Measurements from ENCODE around the gene NDFIP1. TPM values are rescaled to one million over a fixed set of nuclear protein-coding genes. Genes with fewer than 3 reads are reported as not detected.

Gene NDFIP1
- total RNA-seq, 1 experiment from 2014 or later: 26.6 TPM

DNA sequence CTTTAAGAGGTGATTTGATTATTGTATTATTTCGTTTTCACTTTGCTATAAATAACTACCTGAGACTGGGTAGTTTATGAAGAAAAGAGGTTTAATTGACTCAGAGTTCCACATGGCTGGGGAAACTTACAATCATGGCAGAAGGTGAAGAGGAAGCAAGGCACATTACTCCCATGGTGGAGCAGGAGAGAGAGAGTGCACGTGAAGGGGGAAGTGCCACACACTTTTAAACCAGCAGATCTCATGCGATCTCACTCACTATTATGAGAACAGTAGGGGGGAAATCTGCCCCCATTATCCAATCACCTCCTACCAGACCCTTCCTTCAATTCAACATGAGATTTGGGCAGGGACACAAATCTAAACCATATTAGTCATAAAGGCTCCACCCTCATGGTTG is 36.1 kb upstream of the NDFIP1 start:
- Histone ChIP-seq H3K27ac (ENCODE audit: insufficient read length, low read depth, low read length) (no peak overlapping the region), H2BK20ac (ENCODE audit: low read depth, low read length, poor library complexity, severe bottlenecking) (no peak overlapping the region), H3K9ac (ENCODE audit: extremely low read depth, insufficient read length, low read length) (no peak overlapping the region), H3K4ac (ENCODE audit: low read depth, low read length) (no peak overlapping the region), H3K4me2 (ENCODE audit: insufficient read depth, insufficient read length, low read length) (no peak overlapping the region), H4K5ac (ENCODE audit: insufficient read length, low read depth, low read length) (no peak overlapping the region), H4K91ac (ENCODE audit: insufficient read length, low read depth, low read length) (no peak overlapping the region), H3K56ac (ENCODE audit: insufficient read length, low read depth, low read length) (no peak overlapping the region), H3K4me1 (ENCODE audit: insufficient read depth, low read length) (no peaks in the 10 kb centered on the region), H3K23ac (ENCODE audit: insufficient read length, low read depth, low read length) (no peak overlapping the region), H2AFZ (ENCODE audit: low read length) (no peak overlapping the region), H2BK12ac (ENCODE audit: insufficient read length, low read depth, low read length) (no peak overlapping the region), H4K8ac (replicated peaks; ENCODE audit: insufficient read length, low read depth, low read length) (no peak overlapping the region), H3K18ac (ENCODE audit: insufficient read length, low read depth, low read length) (no peak overlapping the region), H2BK15ac (ENCODE audit: low read depth, low read length) (no peak overlapping the region), H3K14ac (ENCODE audit: insufficient read depth, low read length) (no peak overlapping the region), H3K79me1 (ENCODE audit: insufficient read depth, low read depth, low read length, poor library complexity, severe bottlenecking) (no peaks in the 10 kb centered on the region), H2BK120ac (ENCODE audit: low read depth, low read length, poor library complexity, severe bottlenecking) (no peak overlapping the region), H3K79me2 (ENCODE audit: insufficient read depth, low read length) (no peaks in the 10 kb centered on the region), H2AK5ac (ENCODE audit: insufficient read length, low read length) (no peak overlapping the region), H3K23me2 (ENCODE audit: insufficient read length, low read depth, low read length, poor library complexity, severe bottlenecking) (no peaks in the 10 kb centered on the region), H3K27me3 (ENCODE audit: insufficient read depth, low read length) (no peaks in the 10 kb centered on the region), H4K20me1 (ENCODE audit: control insufficient read depth, insufficient read depth, insufficient read length) (no peaks in the 10 kb centered on the region), H3K9me3 (ENCODE audit: control insufficient read depth, low read depth, low read length) (no peaks in the 10 kb centered on the region), H3T11ph (ENCODE audit: low read length) (no peak overlapping the region), H2BK5ac (ENCODE audit: insufficient read length, low read length) (no peak overlapping the region)
- no CpG with 5 or more reads among the region's 3 CpGs for WGBS (ENCODE audit: extremely low coverage, insufficient read length, low lambda C conversion rate)
- Mint-ChIP-seq H3K4me1 (peaks cover 2 to 4% of the 10 kb centered on the region in 2 experiments; a peak in 3 of 4 replicates), H3K9me3 (peaks cover 4 to 8% of the 10 kb centered on the region in 2 experiments), H3K4me3 (no peak overlapping the region), H3K36me3 (ENCODE audit: insufficient read depth in 1 of 3, low read depth in 3 of 3) (peaks cover 4% of the 10 kb centered on the region in 3 experiments; a peak in 6 of 7 replicates), H3K27ac (no peak overlapping the region), H3K27me3 (ENCODE audit: low read depth) (peaks cover 8% of the 10 kb centered on the region)
- TF ChIP-seq, protein P1, sequence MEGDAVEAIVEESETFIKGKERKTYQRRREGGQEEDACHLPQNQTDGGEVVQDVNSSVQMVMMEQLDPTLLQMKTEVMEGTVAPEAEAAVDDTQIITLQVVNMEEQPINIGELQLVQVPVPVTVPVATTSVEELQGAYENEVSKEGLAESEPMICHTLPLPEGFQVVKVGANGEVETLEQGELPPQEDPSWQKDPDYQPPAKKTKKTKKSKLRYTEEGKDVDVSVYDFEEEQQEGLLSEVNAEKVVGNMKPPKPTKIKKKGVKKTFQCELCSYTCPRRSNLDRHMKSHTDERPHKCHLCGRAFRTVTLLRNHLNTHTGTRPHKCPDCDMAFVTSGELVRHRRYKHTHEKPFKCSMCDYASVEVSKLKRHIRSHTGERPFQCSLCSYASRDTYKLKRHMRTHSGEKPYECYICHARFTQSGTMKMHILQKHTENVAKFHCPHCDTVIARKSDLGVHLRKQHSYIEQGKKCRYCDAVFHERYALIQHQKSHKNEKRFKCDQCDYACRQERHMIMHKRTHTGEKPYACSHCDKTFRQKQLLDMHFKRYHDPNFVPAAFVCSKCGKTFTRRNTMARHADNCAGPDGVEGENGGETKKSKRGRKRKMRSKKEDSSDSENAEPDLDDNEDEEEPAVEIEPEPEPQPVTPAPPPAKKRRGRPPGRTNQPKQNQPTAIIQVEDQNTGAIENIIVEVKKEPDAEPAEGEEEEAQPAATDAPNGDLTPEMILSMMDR (conservative IDR thresholded peaks at IDR 0.05): no peak
- DNase-seq: no peak

All from H9 (cell line).